Left kidney (tissue), 8 donors: Measurements from ENCODE around the gene USHBP1. TPM values are rescaled to one million over a fixed set of nuclear protein-coding genes. Genes with fewer than 3 reads are reported as not detected.

Experiments used
- DNase-seq: peaks from one replicate; pipeline ENCODE4 v3.0.0-alpha.2; 2013
- long read RNA-seq, 8 donors: transcript quantifications; one replicate each; lab custom pipeline, GENCODE V29; 2026
- polyA plus RNA-seq: library from polyadenylated mRNA; unstranded; fragments of 120-200 nt; gene quantifications from one replicate; pipeline ENCODE4 v1.2.1, GENCODE V29; 2013; ENCODE audit not compliant: insufficient read length

The USHBP1 gene
- polyA plus RNA-seq, result 5.4 TPM
- long read RNA-seq, donor 1, partial matches to known transcripts, result 23 of 60 reads
- long read RNA-seq, donor 1, other reads (novel, unspliced or antisense), result 35 of 60 reads
- long read RNA-seq, donor 2, partial matches to known transcripts, result 22 of 51 reads
- long read RNA-seq, donor 2, other reads (novel, unspliced or antisense), result 28 of 51 reads
- long read RNA-seq, donor 3, transcript USHBP1-206 (3 exons, 487 nt), result major isoform, 5 of 5 reads
- long read RNA-seq, donor 3, partial matches to known transcripts, result 0 of 5 reads
- long read RNA-seq, donor 3, other reads (novel, unspliced or antisense), result 0 of 5 reads
- long read RNA-seq, donor 4, partial matches to known transcripts, result 56 of 56 reads
- long read RNA-seq, donor 4, other reads (novel, unspliced or antisense), result 0 of 56 reads
- long read RNA-seq, donor 5, partial matches to known transcripts, result 248 of 266 reads
- long read RNA-seq, donor 5, other reads (novel, unspliced or antisense), result 15 of 266 reads
- long read RNA-seq, donor 6, result 0 reads
- long read RNA-seq, donor 7, partial matches to known transcripts, result 45 of 103 reads
- long read RNA-seq, donor 7, other reads (novel, unspliced or antisense), result 56 of 103 reads
- long read RNA-seq, donor 8, partial matches to known transcripts, result 39 of 41 reads
- long read RNA-seq, donor 8, other reads (novel, unspliced or antisense), result 0 of 41 reads

GRCh38 chr19:17264641-17264979 is at the start of gene USHBP1:
Gene USHBP1 (minus strand): TSS chr19:17264745. CDS start chr19:17264299, 446 bp downstream.
- no peak for DNase-seq

GRCh38 chr19:17314007-17314593 is 49.6 kb upstream of the USHBP1 start:
- no peak for DNase-seq

GRCh38 chr19:17312189-17313113 is 47.9 kb upstream of the USHBP1 start:
- no peak for DNase-seq

GRCh38 chr19:17311455-17312188 is 47.1 kb upstream of the USHBP1 start:
- no peak for DNase-seq

- no peak for DNase-seq
These were observed 45.5 kb upstream of the USHBP1 start for GRCh38 chr19:17309965-17310461.

GRCh38 chr19:17309198-17309964 is 44.8 kb upstream of the USHBP1 start, which contains the start of gene DDA1:
Gene DDA1 (plus strand): TSS chr19:17309563. CDS start chr19:17309655, 92 bp downstream.
- DNase-seq, result peak; percentile 99

- DNase-seq, result no peak
These were observed 43.4 kb upstream of the USHBP1 start for GRCh38 chr19:17307876-17308377.

GRCh38 chr19:17306285-17306714 is 41.8 kb upstream of the USHBP1 start:
- no peak for DNase-seq

- DNase-seq, result peak; percentile 98
These were observed 41.2 kb upstream of the USHBP1 start, which contains the start of gene MRPL34 for GRCh38 chr19:17305517-17306284. Gene MRPL34 (plus strand): TSS chr19:17305872. CDS start chr19:17305893, 21 bp downstream.

GRCh38 chr19:17305216-17305516 is 40.6 kb upstream of the USHBP1 start:
- no peak for DNase-seq

GRCh38 chr19:17304386-17305215 is 40.1 kb upstream of the USHBP1 start:
- no peak for DNase-seq

GRCh38 chr19:17303940-17304267 is 39.4 kb upstream of the USHBP1 start:
- DNase-seq, result no peak

- peak; percentile 94 for DNase-seq
These were observed 38.8 kb upstream of the USHBP1 start, which contains the start of gene ABHD8 for GRCh38 chr19:17303167-17303939. Gene ABHD8 (minus strand): TSS chr19:17303425. CDS start chr19:17301616, 1,809 bp downstream.

- DNase-seq, result no peak
These were observed 38.0 kb upstream of the USHBP1 start for GRCh38 chr19:17302391-17303166.

GRCh38 chr19:17300992-17301619 is 36.6 kb upstream of the USHBP1 start:
- DNase-seq, result no peak

GRCh38 chr19:17296976-17297375 is 32.4 kb upstream of the USHBP1 start:
- DNase-seq, result no peak
